ENCODE measurements around the gene ATG7. TPM values are rescaled to one million over a fixed set of nuclear protein-coding genes. Genes with fewer than 3 reads are reported as not detected.

The ATG7 gene
- polyA plus RNA-seq, 4 donors = 7.8 to 16.3 (median 11.6) TPM

- no peak for DNase-seq
- FAIRE-seq = no peak
- no peak overlapping the region for H3K4me3 ChIP-seq (ENCODE audit: low read depth in 1 of 3, low read length in 3 of 3)
- WGBS, 3 donors = 74 to 93% (median 86%) methylated on average over 16 of the region's 16 CpGs
- H3K36me3 ChIP-seq (ENCODE audit: control insufficient read depth in 3 of 3, insufficient read depth in 2 of 3, low read depth in 1 of 3, low read length in 3 of 3) = peaks cover 0 to 2% (median 0%) of the 10 kb centered on the region in 3 donors
- H3K4me1 ChIP-seq (ENCODE audit: control insufficient read depth in 3 of 3, insufficient read depth in 2 of 3, low read depth in 1 of 3, low read length in 2 of 3) = no peaks in the 10 kb centered on the region
- no peaks in the 10 kb centered on the region for H3K27me3 ChIP-seq (ENCODE audit: control insufficient read depth in 3 of 3, insufficient read depth in 3 of 3, low read length in 3 of 3)
- peaks cover 0 to 14% of the 10 kb centered on the region in 2 donors for H3K9me3 ChIP-seq (ENCODE audit: control insufficient read depth in 2 of 2, insufficient read depth in 1 of 2, low read depth in 1 of 2, low read length in 1 of 2)
- H3K27ac ChIP-seq (ENCODE audit: low read depth in 1 of 3, low read length in 2 of 3) = peak overlapping the region in 1 of 3 donors; percentile 33
Measured at GRCh38 chr3:11545186-11545851, 273.1 kb downstream of the ATG7 start.

- Histone ChIP-seq H3K4me3 (ENCODE audit: low read depth in 1 of 3, low read length in 3 of 3) (no peak overlapping the region), H3K36me3 (ENCODE audit: control insufficient read depth in 3 of 3, insufficient read depth in 2 of 3, low read depth in 1 of 3, low read length in 3 of 3) (peaks cover 0 to 3% (median 2%) of the 10 kb centered on the region in 3 donors), H3K27ac (ENCODE audit: low read depth in 1 of 3, low read length in 2 of 3) (no peak overlapping the region), H3K9me3 (ENCODE audit: control insufficient read depth in 2 of 2, insufficient read depth in 1 of 2, low read depth in 1 of 2, low read length in 1 of 2) (peaks cover 0 to 14% of the 10 kb centered on the region in 2 donors), H3K27me3 (ENCODE audit: control insufficient read depth in 3 of 3, insufficient read depth in 3 of 3, low read length in 3 of 3) (no peaks in the 10 kb centered on the region), H3K4me1 (ENCODE audit: control insufficient read depth in 3 of 3, insufficient read depth in 2 of 3, low read depth in 1 of 3, low read length in 2 of 3) (no peaks in the 10 kb centered on the region)
- WGBS, 3 donors = 93 to 95% (median 93%) methylated on average over 9 of the region's 9 CpGs
- DNase-seq (no peak), FAIRE-seq (no peak)
Measured at GRCh38 chr3:11546657-11547302, 274.6 kb downstream of the ATG7 start.

DNA sequence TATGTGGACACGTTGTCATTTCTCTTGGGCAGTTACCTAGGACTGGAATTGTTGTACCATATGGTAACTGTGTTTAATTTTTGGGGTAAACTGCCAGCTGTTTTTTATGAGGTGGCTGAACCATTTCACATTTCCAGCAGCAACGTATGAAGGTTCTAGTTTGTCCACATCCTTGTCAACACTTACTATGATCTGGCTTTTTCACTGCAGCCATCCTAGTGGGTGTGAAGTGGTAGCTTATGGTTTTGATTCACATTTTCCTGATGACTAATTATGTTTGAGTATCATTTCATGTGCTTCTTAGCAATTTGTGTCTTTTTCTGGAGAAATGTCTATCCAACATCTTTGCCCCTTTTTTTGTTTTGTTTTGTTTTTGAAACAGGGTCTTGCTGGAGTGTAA lies 275.3 kb downstream of the ATG7 start:
- H3K4me3 ChIP-seq (ENCODE audit: low read depth in 1 of 3, low read length in 3 of 3) = no peak overlapping the region
- no peak for FAIRE-seq

DNA sequence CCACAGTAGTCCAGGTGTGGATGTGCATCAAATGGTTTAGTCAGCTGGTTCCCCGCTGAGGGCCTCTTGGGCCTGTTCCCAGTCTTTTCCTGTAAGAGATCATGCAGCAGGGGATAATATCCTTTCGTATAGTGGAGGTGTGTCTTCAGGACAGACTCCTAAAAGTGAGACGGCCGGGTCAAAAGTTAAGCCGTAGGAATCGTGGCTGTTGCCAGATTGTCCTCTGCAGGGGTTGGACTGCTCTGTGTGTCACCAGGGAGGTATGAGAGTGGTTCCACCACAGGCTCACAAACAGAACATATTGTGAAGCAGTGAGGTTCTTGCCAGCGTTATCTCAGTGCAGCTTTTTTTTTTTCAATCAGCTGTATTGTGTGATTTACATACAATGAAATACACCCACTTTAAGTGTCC lies 276.5 kb downstream of the ATG7 start:
- DNase-seq = peak; percentile 14 to 26
- Histone ChIP-seq H3K9me3 (ENCODE audit: control insufficient read depth in 2 of 2, insufficient read depth in 1 of 2, low read depth in 1 of 2, low read length in 1 of 2) (peaks cover 0 to 7% of the 10 kb centered on the region in 2 donors), H3K4me1 (ENCODE audit: control insufficient read depth in 3 of 3, insufficient read depth in 2 of 3, low read depth in 1 of 3, low read length in 2 of 3) (no peaks in the 10 kb centered on the region), H3K4me3 (ENCODE audit: low read depth in 1 of 3, low read length in 3 of 3) (no peak overlapping the region), H3K27ac (ENCODE audit: low read depth in 1 of 3, low read length in 2 of 3) (no peak overlapping the region), H3K36me3 (ENCODE audit: control insufficient read depth in 3 of 3, insufficient read depth in 2 of 3, low read depth in 1 of 3, low read length in 3 of 3) (peaks cover 0 to 16% (median 2%) of the 10 kb centered on the region in 3 donors), H3K27me3 (ENCODE audit: control insufficient read depth in 3 of 3, insufficient read depth in 3 of 3, low read length in 3 of 3) (no peaks in the 10 kb centered on the region)
- FAIRE-seq = no peak
- WGBS, 3 donors = 17 to 41% (median 18%) methylated on average over 7 of the region's 7 CpGs

More for the DNA sequence above, 275.3 kb downstream of the ATG7 start:
- no peak for DNase-seq
- WGBS, 3 donors = 86 to 95% (median 93%) methylated on average over 2 of the region's 2 CpGs
- Histone ChIP-seq H3K36me3 (ENCODE audit: control insufficient read depth in 3 of 3, insufficient read depth in 2 of 3, low read depth in 1 of 3, low read length in 3 of 3) (peaks cover 0 to 5% (median 2%) of the 10 kb centered on the region in 3 donors), H3K9me3 (ENCODE audit: control insufficient read depth in 2 of 2, insufficient read depth in 1 of 2, low read depth in 1 of 2, low read length in 1 of 2) (peaks cover 0 to 14% of the 10 kb centered on the region in 2 donors), H3K27ac (ENCODE audit: low read depth in 1 of 3, low read length in 2 of 3) (no peak overlapping the region), H3K27me3 (ENCODE audit: control insufficient read depth in 3 of 3, insufficient read depth in 3 of 3, low read length in 3 of 3) (no peaks in the 10 kb centered on the region), H3K4me1 (ENCODE audit: control insufficient read depth in 3 of 3, insufficient read depth in 2 of 3, low read depth in 1 of 3, low read length in 2 of 3) (no peaks in the 10 kb centered on the region)

DNA sequence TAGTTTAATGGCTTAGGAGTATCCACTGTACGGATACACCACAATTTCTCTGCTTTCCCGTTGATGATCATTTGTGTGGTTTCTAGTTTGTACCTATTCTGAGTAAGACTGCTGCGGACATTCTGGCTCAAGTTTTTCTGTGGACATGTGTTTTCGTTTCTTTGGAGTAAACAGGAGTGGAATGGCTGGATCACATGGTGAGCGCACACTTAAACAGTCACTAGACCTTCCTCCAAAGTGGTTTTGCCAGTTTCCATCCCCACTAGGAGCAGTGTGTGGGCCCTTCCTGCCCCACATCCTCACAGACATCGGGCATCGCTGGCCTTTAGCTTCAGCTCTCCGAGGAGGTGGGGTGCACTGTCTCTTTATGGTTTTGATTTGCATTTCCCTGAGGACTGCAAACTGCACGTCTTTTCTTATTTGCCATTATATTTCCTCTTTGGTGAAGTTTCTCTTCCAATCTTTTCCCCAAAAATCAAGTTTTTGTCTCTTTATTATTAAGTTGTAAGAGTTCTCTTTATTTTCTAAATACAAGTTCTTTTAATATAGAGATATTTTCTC lies 277.5 kb downstream of the ATG7 start:
- no peaks in the 10 kb centered on the region for H3K27me3 ChIP-seq (ENCODE audit: control insufficient read depth in 3 of 3, insufficient read depth in 3 of 3, low read length in 3 of 3)
- H3K27ac ChIP-seq (ENCODE audit: low read depth in 1 of 3, low read length in 2 of 3) = no peak overlapping the region
- H3K36me3 ChIP-seq (ENCODE audit: control insufficient read depth in 3 of 3, insufficient read depth in 2 of 3, low read depth in 1 of 3, low read length in 3 of 3) = peaks cover 0 to 25% (median 2%) of the 10 kb centered on the region in 3 donors
- H3K4me3 ChIP-seq (ENCODE audit: low read depth in 1 of 3, low read length in 3 of 3) = no peak overlapping the region
- 82 to 92% (median 88%) methylated on average over 9 of the region's 9 CpGs for WGBS, 3 donors
- no peaks in the 10 kb centered on the region for H3K4me1 ChIP-seq (ENCODE audit: control insufficient read depth in 3 of 3, insufficient read depth in 2 of 3, low read depth in 1 of 3, low read length in 2 of 3)
- FAIRE-seq = no peak
- no peaks in the 10 kb centered on the region for H3K9me3 ChIP-seq (ENCODE audit: control insufficient read depth in 2 of 2, insufficient read depth in 1 of 2, low read depth in 1 of 2, low read length in 1 of 2)
- DNase-seq = no peak

DNA sequence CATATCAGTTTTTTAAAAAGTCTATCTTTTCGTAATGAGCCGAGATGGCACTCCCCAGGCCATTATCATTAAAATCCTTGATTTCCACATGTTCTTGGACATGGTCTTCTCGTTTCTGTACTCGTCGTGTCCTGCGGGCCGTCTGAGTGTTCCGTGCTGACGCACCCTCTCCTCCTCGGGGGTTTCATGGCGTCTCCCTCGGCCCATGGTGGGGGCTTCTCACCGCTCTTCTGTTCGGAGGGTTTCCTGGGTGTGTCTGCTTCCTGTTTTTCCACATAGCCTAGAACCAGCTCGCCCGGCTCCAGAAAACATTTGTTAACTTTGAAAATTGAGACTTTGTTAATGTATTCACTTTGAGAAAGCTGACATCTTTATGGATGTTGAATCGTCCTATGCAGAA lies 278.8 kb downstream of the ATG7 start:
- no peaks in the 10 kb centered on the region for H3K9me3 ChIP-seq (ENCODE audit: control insufficient read depth in 2 of 2, insufficient read depth in 1 of 2, low read depth in 1 of 2, low read length in 1 of 2)
- no peak for FAIRE-seq
- 84 to 92% (median 92%) methylated on average over 17 of the region's 17 CpGs for WGBS, 3 donors
- peaks cover 0 to 39% (median 1%) of the 10 kb centered on the region in 3 donors for H3K36me3 ChIP-seq (ENCODE audit: control insufficient read depth in 3 of 3, insufficient read depth in 2 of 3, low read depth in 1 of 3, low read length in 3 of 3)
- no peak for DNase-seq
- no peaks in the 10 kb centered on the region for H3K4me1 ChIP-seq (ENCODE audit: control insufficient read depth in 3 of 3, insufficient read depth in 2 of 3, low read depth in 1 of 3, low read length in 2 of 3)
- no peak overlapping the region for H3K4me3 ChIP-seq (ENCODE audit: low read depth in 1 of 3, low read length in 3 of 3)
- no peaks in the 10 kb centered on the region for H3K27me3 ChIP-seq (ENCODE audit: control insufficient read depth in 3 of 3, insufficient read depth in 3 of 3, low read length in 3 of 3)
- no peak overlapping the region for H3K27ac ChIP-seq (ENCODE audit: low read depth in 1 of 3, low read length in 2 of 3)

DNA sequence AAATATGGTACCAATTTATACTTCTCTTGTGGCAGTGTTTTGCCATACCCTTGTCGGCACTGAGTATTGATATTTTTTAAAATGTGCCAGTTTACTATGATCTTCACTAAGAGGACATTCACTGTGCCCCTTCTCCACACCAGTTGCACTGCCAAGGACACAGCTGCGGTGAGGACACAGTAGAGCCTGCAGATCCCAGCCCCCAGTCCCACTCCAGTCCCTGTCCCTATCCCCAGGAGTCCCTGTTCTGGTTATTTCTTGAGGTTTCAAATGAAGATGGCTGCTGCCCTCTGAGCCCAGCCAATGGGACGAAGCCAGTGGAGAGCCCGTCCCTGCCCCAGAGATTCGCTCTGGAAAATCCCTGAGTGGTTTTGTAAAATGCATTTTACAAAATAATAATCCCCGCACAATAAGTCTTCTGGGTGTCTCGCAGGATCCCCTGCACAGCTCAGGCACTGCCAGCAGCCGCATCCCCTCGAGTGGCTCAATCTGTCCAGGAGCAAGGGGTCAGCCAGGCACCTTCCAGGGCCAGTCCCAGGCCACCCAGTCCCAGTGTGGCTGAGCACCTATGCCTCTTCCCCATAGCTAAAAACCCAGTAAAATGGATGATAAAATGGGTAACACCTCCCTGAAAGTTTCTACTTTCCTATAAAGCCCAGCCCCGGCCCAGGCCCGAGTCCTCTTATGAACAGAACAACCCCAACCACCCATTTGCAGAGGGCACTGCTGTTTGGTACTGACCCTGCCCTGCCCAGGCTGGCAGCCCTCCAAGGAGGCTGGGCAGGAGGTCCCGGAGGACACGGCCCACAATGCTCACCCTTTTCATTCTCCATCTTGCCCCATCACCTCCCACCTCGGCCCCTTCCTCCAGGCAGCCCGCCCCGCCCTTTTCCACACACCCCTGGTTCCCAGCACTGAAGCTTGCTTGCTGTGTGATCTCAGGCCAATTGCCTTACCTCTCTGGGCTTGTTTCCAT lies 280.4 kb downstream of the ATG7 start:
- Histone ChIP-seq H3K9me3 (ENCODE audit: control insufficient read depth in 2 of 2, insufficient read depth in 1 of 2, low read depth in 1 of 2, low read length in 1 of 2) (no peaks in the 10 kb centered on the region), H3K36me3 (ENCODE audit: control insufficient read depth in 3 of 3, insufficient read depth in 2 of 3, low read depth in 1 of 3, low read length in 3 of 3) (peaks cover 0 to 49% (median 4%) of the 10 kb centered on the region in 3 donors), H3K4me1 (ENCODE audit: control insufficient read depth in 3 of 3, insufficient read depth in 2 of 3, low read depth in 1 of 3, low read length in 2 of 3) (peaks cover 0 to 6% (median 0%) of the 10 kb centered on the region in 3 donors), H3K4me3 (ENCODE audit: low read depth in 1 of 3, low read length in 3 of 3) (no peak overlapping the region), H3K27me3 (ENCODE audit: control insufficient read depth in 3 of 3, insufficient read depth in 3 of 3, low read length in 3 of 3) (no peaks in the 10 kb centered on the region), H3K27ac (ENCODE audit: low read depth in 1 of 3, low read length in 2 of 3) (no peak overlapping the region)
- 93 to 94% (median 94%) methylated on average over 16 of the region's 16 CpGs for WGBS, 3 donors
- no peak for FAIRE-seq
- DNase-seq = no peak
